Right atrium auricular region (tissue), 2 donors: ENCODE measurements around the gene RCOR2. TPM values are rescaled to one million over a fixed set of nuclear protein-coding genes. Genes with fewer than 3 reads are reported as not detected.
"Not testable (repeated sequence)": the region's sequence is repeated elsewhere in the genome, so short reads cannot be mapped to it uniquely, and the experiment has no call there.

Source experiments
- DNase-seq: peaks from one replicate; pipeline ENCODE4 v3.0.0-alpha.2; 2019; ENCODE audit warnings: low spot score
- H3K27ac ChIP-seq, 2 donors: fragments of 200-600 bp; sonication (generic); 1 replicate in 1 of 2; 2 replicates in 1 of 2; pipeline ENCODE4 v1.5.1; 2016 to 2019
- H3K27me3 ChIP-seq, 2 donors: fragments of 200-600 bp; sonication (generic); one replicate each; pipeline versions ENCODE4 v1.5.1 to v1.6.0; 2017 to 2019
- H3K36me3 ChIP-seq: fragments of 200-600 bp; sonication (generic); one replicate; pipeline ENCODE4 v1.5.1; 2016
- H3K4me1 ChIP-seq, 2 donors: fragments of 200-600 bp; sonication (generic); one replicate each; pipeline versions ENCODE4 v1.5.1 to v1.6.0; 2017 to 2019
- H3K4me3 ChIP-seq, 2 donors: fragments of 200-600 bp; sonication (generic); 1 replicate in 1 of 2; 2 replicates in 1 of 2; pipeline ENCODE4 v1.5.1; 2017 to 2019; ENCODE audit warnings: mild to moderate bottlenecking in 1 of 2, moderate library complexity in 1 of 2
- H3K9me3 ChIP-seq, 2 donors: fragments of 200-600 bp; sonication (generic); one replicate each; pipeline ENCODE4 v1.5.1; 2019
- CTCF ChIP-seq, 2 donors: fragments of 200-600 bp; sonication (generic); IDR thresholded peaks; one replicate each; pipeline ENCODE4 v1.5.1; 2019; ENCODE audit warnings: antibody characterized with exemption in 2 of 2
- total RNA-seq, 2 donors: library from RNA; depleted of rRNA; stranded (reverse); fragments of >200 nt; gene quantifications; one replicate each; pipeline ENCODE4 v1.1.0, GENCODE V29; 2016

The RCOR2 gene
- total RNA-seq, 2 donors from 2014 or later, result 0.90 to 1.7 TPM

- TF ChIP-seq CTCF (IDR thresholded peaks at IDR 0.05), result no peak
- Histone ChIP-seq H3K27ac (peak overlapping the region in 1 of 2 donors; percentile 4), H3K27me3 (no peaks in the 10 kb centered on the region), H3K4me3 (no peak overlapping the region), H3K4me1 (peaks cover 0 to 75% of the 10 kb centered on the region in 2 donors), H3K9me3 (no peaks in the 10 kb centered on the region), H3K36me3 (peaks cover under 1% of the 10 kb centered on the region)
- no peak for DNase-seq
These were observed 49.5 kb downstream of the RCOR2 start for GRCh38 chr11:63867511-63867910.

GRCh38 chr11:63866211-63866610 is 50.8 kb downstream of the RCOR2 start:
- peak; percentile 73 for DNase-seq
- H3K4me1 ChIP-seq, result peaks cover 0 to 66% of the 10 kb centered on the region in 2 donors

GRCh38 chr11:63863620-63864019 is 53.3 kb downstream of the RCOR2 start:
- not testable (repeated sequence) for H3K27ac ChIP-seq, H3K9me3 ChIP-seq, H3K4me3 ChIP-seq, DNase-seq, H3K27me3 ChIP-seq
- H3K36me3 ChIP-seq, result peaks cover 11% of the 10 kb centered on the region
- peaks cover 0 to 51% of the 10 kb centered on the region in 2 donors for H3K4me1 ChIP-seq

More at GRCh38 chr11:63866211-63866610, 50.8 kb downstream of the RCOR2 start:
- no peak for TF ChIP-seq CTCF (IDR thresholded peaks at IDR 0.05)
- H3K9me3 ChIP-seq, result no peaks in the 10 kb centered on the region
- H3K4me3 ChIP-seq, result no peak overlapping the region
- H3K27me3 ChIP-seq, result no peaks in the 10 kb centered on the region
- H3K36me3 ChIP-seq, result peaks cover 11% of the 10 kb centered on the region
- no peak overlapping the region for H3K27ac ChIP-seq

- TF ChIP-seq CTCF (IDR thresholded peaks at IDR 0.05), result no peak
- no peak overlapping the region for H3K27ac ChIP-seq
- peaks cover 11% of the 10 kb centered on the region for H3K36me3 ChIP-seq
These were observed 54.0 kb downstream of the RCOR2 start for GRCh38 chr11:63862923-63863322.

More at GRCh38 chr11:63862923-63863322, 54.0 kb downstream of the RCOR2 start:
- Histone ChIP-seq H3K27me3 (no peaks in the 10 kb centered on the region), H3K4me1 (peaks cover 0 to 51% of the 10 kb centered on the region in 2 donors), H3K9me3 (no peaks in the 10 kb centered on the region), H3K4me3 (no peak overlapping the region)
- DNase-seq, result no peak

Other genes with a start within 250 kb of the RCOR2 start
- gene ATL3, start 245.8 kb downstream of the RCOR2 start, total RNA-seq, result 10 to 100 TPM; 17.9 to 33.5 TPM
- gene RTN3, start 235.7 kb downstream of the RCOR2 start, total RNA-seq, result 10 to 100 TPM; 64.4 to 96.3 TPM
- gene ZFTA, start 148.4 kb downstream of the RCOR2 start, total RNA-seq, result 10 to 100 TPM; 12.2 to 18.5 TPM
- 10 to 100 TPM in 1 of 2 donors, 1 to 10 TPM in 1; 7.0 to 12.1 TPM for gene SPINDOC, start 103.7 kb downstream of the RCOR2 start, total RNA-seq
- gene MARK2, start 78.1 kb downstream of the RCOR2 start, total RNA-seq, result 10 to 100 TPM; 29.3 to 31.5 TPM
- 10 to 100 TPM; 15.4 to 25.5 TPM for gene NAA40, start 21.8 kb upstream of the RCOR2 start, total RNA-seq
- 1,000 to 10,000 TPM in 1 of 2 donors, 100 to 1,000 TPM in 1; 830 to 1,057 TPM for gene COX8A, start 57.5 kb upstream of the RCOR2 start, total RNA-seq
- 10 to 100 TPM; 55.9 to 57.1 TPM for gene OTUB1, start 69.3 kb upstream of the RCOR2 start, total RNA-seq
- 1 to 10 TPM in 1 of 2 donors, under 1 TPM in 1; 0.67 to 1.7 TPM for gene FLRT1, start 118.8 kb upstream of the RCOR2 start, total RNA-seq
- 10 to 100 TPM; 50.7 to 59.0 TPM for gene MACROD1, start 248.9 kb upstream of the RCOR2 start, total RNA-seq